ENCODE data around the gene MAPK6.

- TF ChIP-seq USF2 (IDR thresholded peaks at IDR 0.05; ENCODE audit: low read length) (no peak), POLR2A (IDR thresholded peaks at IDR 0.05; ENCODE audit: control extremely low read depth in 1 of 2, low read depth in 2 of 2, low read length in 2 of 2) (no peak)
Measured at GRCh38 chr15:52080031-52080430, 61.0 kb downstream of the MAPK6 start.

Measured in H1 (cell line).